Activated naive CD4-positive, alpha-beta T cell treated with anti-CD3 and anti-CD28 coated beads, Interleukin-2, amount 50 U/mL, for 16 hours (primary cell): ENCODE measurements around the gene ESRRB.

ENCODE experiments used
- DNase-seq: peaks from one replicate; pipeline ENCODE4 v3.0.0-alpha.2; 2020

ESRRB gene

DNA sequence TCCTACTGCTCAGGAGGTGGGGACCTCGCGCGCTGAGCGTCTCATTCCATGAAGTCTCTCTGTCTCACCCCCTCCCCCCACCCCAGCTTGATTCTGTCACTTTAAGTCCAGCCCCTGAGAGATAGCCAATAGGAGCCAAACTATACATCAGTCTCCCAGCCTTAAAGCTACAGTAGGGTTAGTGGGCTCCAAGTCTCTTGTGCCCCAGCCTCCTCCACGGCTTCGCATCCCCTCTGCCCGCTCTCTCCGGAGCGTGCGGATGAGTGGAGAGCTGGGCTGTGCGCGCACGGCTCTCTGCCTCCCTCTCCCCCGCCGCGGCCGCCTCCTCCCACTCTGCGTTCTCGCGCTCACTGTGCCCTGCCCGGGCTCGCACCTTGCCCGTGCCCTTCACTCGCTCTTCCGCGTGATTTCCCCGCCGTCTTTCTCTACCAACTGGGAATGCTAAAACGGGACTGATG, at the start of gene ESRRB:
Gene ESRRB (plus strand): TSS at position 191 of the 458 bp plus-strand sequence. CDS start 265 bp downstream, at position 456.
- DNase-seq = no peak

- DNase-seq = no peak
Measured at GRCh38 chr14:76326918-76327689, 48.8 kb upstream of the ESRRB start.

GRCh38 chr14:76328457-76329137, 47.3 kb upstream of the ESRRB start:
- no peak for DNase-seq

DNA sequence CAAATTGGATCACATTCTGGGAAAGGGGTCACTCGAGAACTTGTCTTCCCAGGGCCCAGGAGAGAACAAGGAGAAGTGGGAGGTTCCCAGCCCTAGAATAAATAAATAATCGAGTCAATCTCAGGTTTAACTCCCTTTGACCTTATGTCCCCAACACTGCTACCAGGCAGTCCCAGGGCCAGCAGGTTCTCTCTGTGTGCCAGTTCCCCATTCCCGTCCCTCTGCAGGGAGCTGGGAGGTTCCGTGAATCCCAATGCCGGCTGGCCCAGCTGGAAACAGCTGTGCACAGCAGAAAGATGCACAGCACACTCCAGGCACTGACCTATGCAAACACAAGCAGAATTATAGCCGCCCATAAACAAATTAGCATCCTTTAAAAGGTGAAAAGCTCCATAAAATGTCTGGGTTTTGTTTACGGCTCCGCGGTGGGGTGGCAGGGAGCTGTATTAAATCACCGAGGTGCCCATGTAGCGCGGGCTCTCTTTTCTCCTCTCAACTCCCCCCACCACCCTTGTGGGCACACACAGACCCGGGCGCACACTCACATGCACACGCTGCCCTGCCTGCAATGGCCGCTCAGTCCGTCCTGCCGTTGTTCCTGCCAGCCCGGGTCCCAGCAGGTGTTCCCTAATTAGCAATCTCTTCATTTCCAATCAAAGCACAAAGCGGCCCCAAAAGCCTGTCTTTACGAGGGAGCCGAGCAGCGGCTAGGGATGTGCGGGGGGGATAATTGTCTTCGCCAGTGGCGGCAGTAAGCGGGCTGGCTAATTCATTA, 46.6 kb upstream of the ESRRB start:
- DNase-seq = no peak

GRCh38 chr14:76329951-76330350, 46.0 kb upstream of the ESRRB start:
- DNase-seq = no peak

DNA sequence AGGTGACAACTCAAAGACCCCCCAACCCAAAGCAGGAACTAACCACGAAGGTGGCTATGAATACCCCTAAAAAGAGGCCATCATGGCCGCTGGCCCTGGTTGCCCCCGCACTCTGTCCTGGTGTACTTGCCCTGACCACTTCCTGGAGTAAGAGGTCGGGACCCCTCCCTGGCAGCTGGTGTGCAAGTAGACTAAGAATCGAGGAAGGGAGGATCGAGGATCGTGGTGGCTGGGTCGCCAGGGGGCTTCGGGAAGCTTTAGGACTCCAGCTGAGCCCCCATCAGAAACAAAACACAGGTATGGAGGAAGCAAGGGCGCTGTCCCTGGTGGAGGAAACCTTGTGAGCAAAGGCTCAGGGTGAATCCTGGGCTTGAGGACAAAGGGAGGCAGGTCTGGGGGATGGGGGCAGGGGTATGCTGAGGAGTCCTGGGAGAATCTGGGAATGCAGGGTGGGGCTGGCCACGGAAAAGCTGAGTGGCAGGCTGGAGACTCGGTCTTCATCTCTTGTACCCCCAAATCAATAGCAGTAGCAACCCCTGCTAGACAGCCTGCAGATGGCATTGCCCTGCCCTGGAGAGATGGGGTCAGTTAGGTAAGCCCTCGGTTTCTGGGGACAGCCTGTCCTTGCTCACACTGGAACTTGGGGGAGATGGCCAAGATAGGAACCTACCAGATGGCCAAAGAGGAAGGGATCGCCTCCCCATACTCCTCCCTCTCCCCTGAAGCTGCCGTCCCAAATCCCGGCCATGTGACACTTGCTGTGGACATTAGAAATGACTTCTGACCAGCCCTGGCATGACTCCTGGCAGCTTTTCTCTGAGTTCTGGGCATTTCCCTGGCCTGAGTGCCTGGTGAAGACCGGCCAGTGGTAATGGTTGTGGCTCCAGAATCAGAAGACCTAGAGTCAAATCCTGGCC, 45.3 kb upstream of the ESRRB start:
- DNase-seq = no peak

DNA sequence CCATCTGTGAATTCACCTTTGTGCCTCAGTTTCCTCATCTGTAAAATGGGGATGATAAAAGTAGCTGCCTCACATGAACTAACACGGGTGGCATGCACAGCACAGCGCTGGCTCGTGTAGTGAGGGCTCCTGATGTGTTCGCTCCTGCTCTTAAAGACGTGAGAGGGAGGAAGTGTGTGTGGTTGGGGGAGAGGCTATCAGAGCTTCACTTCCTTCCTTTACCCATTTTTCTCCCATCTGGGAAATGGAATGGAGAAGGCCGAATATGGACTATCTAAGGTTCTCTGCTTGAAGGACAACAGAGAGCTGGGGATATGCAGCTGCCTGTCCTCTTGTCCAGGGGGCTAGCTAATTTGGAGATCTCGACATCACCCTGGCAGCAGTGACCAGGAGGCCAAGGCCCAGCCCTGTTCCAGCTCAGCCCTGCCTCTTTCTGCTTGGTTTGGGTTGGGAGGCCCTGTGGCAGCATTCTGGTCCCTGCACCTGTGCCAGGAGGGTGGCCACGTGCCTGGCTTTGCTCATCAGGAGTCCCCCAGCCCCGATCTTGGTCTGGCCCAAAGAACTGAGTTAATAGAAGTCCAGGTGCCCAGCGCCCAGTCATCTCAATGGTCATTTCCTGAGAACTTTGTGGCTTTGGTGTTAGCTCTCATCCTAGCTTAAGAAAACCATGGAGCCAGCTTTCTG, 44.5 kb upstream of the ESRRB start:
- no peak for DNase-seq

DNA sequence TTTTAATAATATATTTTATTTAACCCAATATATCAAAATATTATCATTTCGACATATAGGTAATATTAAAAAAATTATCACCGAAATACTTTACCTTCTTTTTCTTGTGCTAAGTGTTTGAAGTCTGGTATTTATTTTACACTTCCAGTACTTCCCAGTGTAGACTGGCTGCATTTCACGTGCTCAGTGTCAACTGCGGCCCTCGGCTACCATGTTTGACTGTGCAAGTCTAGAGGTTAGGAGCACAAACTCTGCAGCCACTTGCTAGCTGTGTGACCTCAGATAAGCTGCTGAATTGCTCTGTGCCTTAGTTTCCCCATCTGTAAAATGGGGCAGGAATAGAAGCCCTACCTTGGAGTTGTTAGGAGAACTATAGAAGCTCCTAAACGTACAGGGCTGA, 42.3 kb upstream of the ESRRB start:
- DNase-seq = no peak

GRCh38 chr14:76334316-76334715, 41.6 kb upstream of the ESRRB start:
- DNase-seq = no peak

- no peak for DNase-seq
Measured at GRCh38 chr14:76336876-76337275, 39.1 kb upstream of the ESRRB start.

DNA sequence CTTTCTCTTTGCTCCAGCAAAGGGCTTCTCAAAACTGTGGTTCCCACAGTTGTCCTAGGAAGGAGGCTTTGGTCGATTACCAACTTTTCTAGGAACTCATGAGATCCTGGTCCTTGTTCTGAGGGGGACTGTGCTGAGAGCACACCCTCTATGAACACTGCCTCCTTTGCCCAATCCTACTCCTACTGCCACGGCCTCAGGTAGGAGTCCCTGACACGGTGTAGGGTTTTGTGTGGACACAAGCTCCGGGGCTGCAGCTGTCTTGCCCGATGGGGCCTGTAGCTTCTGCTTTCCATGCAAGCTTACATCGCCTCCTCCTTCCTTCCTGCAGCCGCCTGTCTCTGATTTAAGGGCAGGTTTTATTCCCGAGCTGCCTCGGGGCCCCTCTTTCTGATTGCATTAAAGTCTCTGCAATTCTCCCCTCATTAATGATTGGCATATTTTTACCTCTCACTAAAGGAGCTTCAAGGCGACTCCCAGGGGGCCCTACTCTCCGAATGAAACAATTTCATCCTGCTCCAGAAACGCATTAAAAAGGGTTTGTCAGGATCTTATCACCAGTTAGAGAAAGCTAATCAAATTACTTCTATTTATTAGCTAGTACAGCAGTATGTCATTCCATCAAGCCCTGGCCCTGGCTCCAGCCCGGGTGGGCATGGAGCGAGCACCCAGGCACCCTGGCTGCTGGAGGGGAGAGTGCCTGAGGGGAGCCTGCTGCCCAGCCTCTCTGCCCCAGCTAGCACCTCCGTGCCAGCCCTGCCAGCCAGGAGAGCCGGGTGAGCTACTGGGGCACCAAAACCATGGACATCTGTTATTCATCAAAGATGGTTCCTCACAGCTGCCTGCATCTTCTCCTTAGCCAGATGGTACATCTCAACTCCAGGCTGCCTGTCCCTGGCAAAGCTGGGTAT, 38.0 kb upstream of the ESRRB start:
- no peak for DNase-seq

DNA sequence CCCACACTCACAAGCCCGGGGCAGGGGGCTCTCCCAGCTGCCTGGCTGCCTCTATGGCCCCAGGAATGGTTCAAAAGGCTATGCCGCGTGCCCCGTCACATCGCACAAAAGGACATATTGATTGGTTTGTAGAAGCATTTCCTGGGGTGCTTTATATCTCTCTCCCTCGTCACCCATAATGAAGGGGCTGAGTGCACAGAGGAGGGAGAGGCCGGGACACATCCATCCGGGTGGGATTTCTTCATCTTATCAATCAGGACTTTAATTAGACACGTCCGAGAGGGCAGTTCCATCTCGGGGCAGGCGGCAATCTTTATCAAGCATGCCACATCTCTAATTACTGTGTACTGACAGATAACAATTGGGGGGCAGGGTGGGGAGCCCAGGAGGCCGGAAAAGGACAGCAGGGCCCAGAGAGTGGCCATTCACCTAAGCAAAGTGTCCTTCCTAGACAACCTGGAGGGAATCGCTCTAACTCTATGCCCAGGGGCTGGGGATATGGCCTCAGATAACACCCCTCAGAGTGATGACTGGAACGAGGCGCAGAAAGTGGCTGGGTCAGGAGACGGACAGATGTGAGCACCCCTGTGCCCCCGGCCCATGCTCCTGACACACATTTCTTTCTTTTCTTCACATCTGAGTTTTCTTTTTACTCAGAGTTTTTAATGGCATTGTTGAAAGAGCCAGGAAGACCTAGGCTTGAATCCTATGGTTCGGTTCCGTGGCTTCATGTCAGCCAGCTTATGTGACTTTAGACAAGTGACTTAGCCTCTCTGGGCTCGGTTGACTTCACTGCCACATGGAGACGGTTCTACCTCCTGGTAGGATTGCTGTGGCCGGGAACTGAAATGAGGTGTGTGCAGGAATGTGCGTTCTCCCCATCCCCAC, 36.0 kb upstream of the ESRRB start:
- no peak for DNase-seq

- DNase-seq = no peak
Measured at GRCh38 chr14:76343386-76343785, 32.6 kb upstream of the ESRRB start.

DNA sequence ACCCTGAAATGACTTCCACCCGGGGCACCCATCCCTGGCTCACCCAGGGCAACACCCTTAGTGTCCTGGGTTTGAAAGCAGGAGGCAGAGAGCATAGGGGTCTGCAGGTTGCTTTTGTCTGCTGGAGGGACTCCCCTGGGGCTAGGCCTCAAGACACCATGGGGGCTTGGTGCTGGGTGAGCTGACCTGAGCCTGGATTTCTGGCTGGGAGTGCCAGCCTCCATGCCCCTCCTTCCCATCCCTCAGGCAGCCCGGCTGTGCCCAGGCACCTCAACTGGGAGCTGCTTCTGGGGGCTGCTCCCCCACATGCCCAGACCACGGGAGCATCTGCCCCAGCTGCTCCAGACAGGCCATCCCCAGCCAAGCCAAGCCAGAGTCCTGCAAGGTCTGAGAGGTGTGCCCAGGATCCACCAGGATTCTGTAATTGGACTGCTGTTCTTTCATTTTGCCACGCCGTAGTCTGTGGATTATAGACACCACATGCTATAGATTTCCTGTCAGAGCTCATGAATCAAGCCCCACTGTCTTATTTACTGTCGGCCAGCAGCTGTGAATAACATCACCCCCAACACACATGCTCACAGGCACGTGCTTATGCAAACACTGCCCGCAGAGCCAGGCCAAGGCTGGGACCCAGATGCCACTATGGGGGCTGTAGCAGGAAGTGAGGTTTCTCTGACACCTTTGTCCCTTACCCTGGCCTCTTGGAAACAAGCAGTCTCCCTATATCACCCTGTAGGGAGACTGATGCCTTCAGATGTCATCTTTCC, 29.4 kb upstream of the ESRRB start:
- DNase-seq = no peak

GRCh38 chr14:76348898-76349297, 27.0 kb upstream of the ESRRB start:
- DNase-seq = no peak

DNA sequence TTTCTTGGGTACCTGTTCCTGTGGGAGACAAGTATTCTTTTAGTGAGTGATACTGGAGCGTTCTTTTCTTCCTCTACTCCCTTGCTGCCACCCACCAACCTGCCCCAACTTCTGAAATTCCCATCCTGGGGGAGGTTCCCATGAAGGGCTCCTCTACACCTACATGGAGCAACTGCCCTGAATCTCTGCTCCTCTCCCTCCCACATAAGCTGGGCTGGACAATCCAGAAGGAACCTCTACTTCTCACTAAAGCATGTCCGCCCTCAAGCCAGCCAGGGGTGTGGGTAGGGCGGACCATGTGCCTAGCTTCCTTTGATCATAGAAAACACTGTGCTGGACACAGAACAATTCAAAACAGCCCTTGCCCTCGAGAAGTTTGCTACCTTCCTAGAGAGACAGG, 25.9 kb upstream of the ESRRB start:
- no peak for DNase-seq

DNA sequence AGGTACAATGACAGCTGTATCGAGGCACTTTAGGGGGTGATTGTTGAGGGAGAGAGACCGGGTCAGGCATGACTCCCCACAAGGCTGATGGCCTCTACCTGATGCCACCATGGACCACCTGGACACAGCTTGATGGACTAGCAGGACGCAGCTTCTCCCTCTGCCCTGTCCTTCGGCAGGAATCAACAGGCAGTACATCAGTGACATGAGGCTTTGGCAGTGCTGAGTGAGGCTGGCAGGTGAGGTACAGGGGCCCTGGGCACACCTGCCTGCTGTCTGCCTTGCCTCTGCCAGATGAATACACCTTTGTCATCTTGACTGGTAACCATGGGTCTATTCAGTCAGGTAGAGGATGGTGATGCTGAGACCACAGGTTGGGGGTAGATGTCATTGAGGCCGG, 25.3 kb upstream of the ESRRB start:
- no peak for DNase-seq

DNA sequence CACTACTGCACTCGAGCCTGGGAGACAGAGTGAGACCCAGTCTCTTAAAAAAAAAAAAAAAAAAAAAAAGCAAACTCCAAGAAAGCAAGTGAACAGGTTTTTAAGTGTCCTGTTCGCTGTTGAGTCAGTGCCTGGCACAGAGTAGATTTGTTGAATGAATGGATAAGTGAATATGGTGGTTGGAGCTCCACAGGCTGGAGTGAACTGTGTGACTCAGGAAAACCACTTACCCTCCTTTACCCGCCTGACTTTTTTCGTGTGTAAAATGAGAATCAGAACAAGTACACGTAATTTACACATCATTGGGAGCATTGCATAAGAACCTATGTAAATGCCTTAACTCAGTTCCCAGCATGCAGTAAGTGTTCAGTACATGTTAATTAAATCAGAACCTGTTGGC, 24.0 kb upstream of the ESRRB start:
- DNase-seq = no peak
